Tibial artery (tissue), 4 donors: ENCODE data around the gene CD3E.

Experiments used
- DNase-seq, 2 donors: peaks; one replicate each; pipeline ENCODE4 v3.0.0-alpha.2; 2019
- H3K27ac ChIP-seq, 2 donors: fragments of 200-600 bp; sonication (generic) in 1 of 2; 1 replicate in 1 of 2; 2 replicates in 1 of 2; pipeline ENCODE4 v1.5.1; 2018 to 2019; ENCODE audit warnings: mild to moderate bottlenecking in 1 of 2
- H3K27me3 ChIP-seq, 2 donors: fragments of 200-600 bp; sonication (generic) in 1 of 2; one replicate each; pipeline versions ENCODE4 v1.5.1 to v1.6.0; 2016 to 2019
- H3K36me3 ChIP-seq, 3 donors: fragments of 200-600 bp; sonication (generic) in 2 of 3; one replicate each; pipeline ENCODE4 v1.5.1; 2016 to 2019; ENCODE audit warnings: mild to moderate bottlenecking in 2 of 3
- H3K4me1 ChIP-seq, 4 donors: fragments of 200-600 bp; sonication (generic) in 2 of 4; 1 replicate in 3 of 4; 2 replicates in 1 of 4; pipeline ENCODE4 v1.5.1; 2016 to 2019
- H3K4me3 ChIP-seq, 2 donors: fragments of 200-600 bp; sonication (generic) in 1 of 2; 1 replicate in 1 of 2; 2 replicates in 1 of 2; pipeline ENCODE4 v1.5.1; 2018 to 2019; ENCODE audit warnings: mild to moderate bottlenecking in 2 of 2
- H3K9me3 ChIP-seq, 3 donors: fragments of 200-600 bp; sonication (generic) in 1 of 3; one replicate each; pipeline ENCODE4 v1.5.1; 2016 to 2019
- CTCF ChIP-seq, 2 experiments: fragments of 200-600 bp in 1 of 2; fragments of 450-650 bp in 1 of 2; IDR thresholded peaks; one replicate each; pipeline ENCODE4 v1.5.1; 2017 to 2019; ENCODE audit warnings: antibody characterized with exemption in 2 of 2, mild to moderate bottlenecking in 1 of 2, moderate library complexity in 1 of 2
- intact Hi-C: fragments of 100-400 bp; cut with DNase I; formaldehyde crosslinking; loops from one replicate; pipeline ENCODE4 v1.15.0; 2023; ENCODE audit warnings: low total_unique reads

The CD3E gene

GRCh38 chr11:118263695-118264568, 40.6 kb upstream of the CD3E start, which contains the start of gene MPZL2:
Gene MPZL2 (minus strand): TSS chr11:118264297. CDS start chr11:118264153, 144 bp downstream.
- intact Hi-C loops: no loop called here
- H3K9me3 ChIP-seq: no peaks in the 10 kb centered on the region
- H3K27me3 ChIP-seq: peaks cover 0 to 30% of the 10 kb centered on the region in 2 donors
- no peaks in the 10 kb centered on the region for H3K36me3 ChIP-seq
- H3K4me1 ChIP-seq: peaks cover 0 to 9% (median 5%) of the 10 kb centered on the region in 4 donors
- no peak for TF ChIP-seq CTCF (IDR thresholded peaks at IDR 0.05)
- no peak within 1 kb of the TSS for H3K27ac ChIP-seq
- peak in 1 of 2 donors; percentile 26 for DNase-seq
- peak within 1 kb of the TSS; percentile 36 to 45 for H3K4me3 ChIP-seq

GRCh38 chr11:118264569-118265465, 39.7 kb upstream of the CD3E start:
- no peaks in the 10 kb centered on the region for H3K36me3 ChIP-seq
- DNase-seq: no peak
- peaks cover 0 to 35% of the 10 kb centered on the region in 2 donors for H3K27me3 ChIP-seq
- no peaks in the 10 kb centered on the region for H3K9me3 ChIP-seq
- intact Hi-C loops: no loop called here
- no peak overlapping the region for H3K27ac ChIP-seq
- H3K4me3 ChIP-seq: peak overlapping the region in 1 of 2 donors; percentile 45
- no peak for TF ChIP-seq CTCF (IDR thresholded peaks at IDR 0.05)
- H3K4me1 ChIP-seq: peaks cover 0 to 9% (median 5%) of the 10 kb centered on the region in 4 donors

- intact Hi-C loops: no loop called here
- H3K4me1 ChIP-seq: peaks cover 0 to 9% (median 5%) of the 10 kb centered on the region in 4 donors
- no peak for TF ChIP-seq CTCF (IDR thresholded peaks at IDR 0.05)
- DNase-seq: peak; percentile 38 to 69
- no peak overlapping the region for H3K27ac ChIP-seq
- H3K9me3 ChIP-seq: no peaks in the 10 kb centered on the region
- no peaks in the 10 kb centered on the region for H3K36me3 ChIP-seq
- peaks cover 0 to 32% of the 10 kb centered on the region in 2 donors for H3K27me3 ChIP-seq
- no peak overlapping the region for H3K4me3 ChIP-seq
Measured at GRCh38 chr11:118265954-118266353, 38.6 kb upstream of the CD3E start.

- H3K4me3 ChIP-seq: no peak overlapping the region
- intact Hi-C loops: no loop called here
- no peak overlapping the region for H3K27ac ChIP-seq
- H3K4me1 ChIP-seq: peaks cover 0 to 9% (median 3%) of the 10 kb centered on the region in 4 donors
- no peak for TF ChIP-seq CTCF (IDR thresholded peaks at IDR 0.05)
- no peak for DNase-seq
- H3K9me3 ChIP-seq: no peaks in the 10 kb centered on the region
- H3K36me3 ChIP-seq: no peaks in the 10 kb centered on the region
- H3K27me3 ChIP-seq: peaks cover 0 to 21% of the 10 kb centered on the region in 2 donors
Measured at GRCh38 chr11:118267486-118267885, 37.0 kb upstream of the CD3E start.

- H3K36me3 ChIP-seq: no peaks in the 10 kb centered on the region
- no peaks in the 10 kb centered on the region for H3K4me1 ChIP-seq
- no peak for DNase-seq
- no peak overlapping the region for H3K4me3 ChIP-seq
- H3K27ac ChIP-seq: no peak overlapping the region
- no peak for TF ChIP-seq CTCF (IDR thresholded peaks at IDR 0.05)
- peaks cover 0 to 15% of the 10 kb centered on the region in 2 donors for H3K27me3 ChIP-seq
- H3K9me3 ChIP-seq: no peaks in the 10 kb centered on the region
- intact Hi-C loops: no loop called here
Measured at GRCh38 chr11:118272001-118272400, 32.5 kb upstream of the CD3E start.
